Activated CD4-positive, alpha-beta T cell treated with anti-CD3 and anti-CD28 coated beads for 4 hours (primary cell): ENCODE measurements around the gene SLC27A5.
A peak's percentile ranks its signal among the peaks of the same experiment; 100 is the strongest.

Experiments
- DNase-seq, 2 donors: peaks; one replicate each; pipeline ENCODE4 v3.0.0-alpha.2; 2020

SLC27A5 gene

GRCh38 chr19:58511353-58512208 lies at the start of gene SLC27A5:
Gene SLC27A5 (minus strand): TSS chr19:58511992. CDS start chr19:58511955, 37 bp downstream.
- DNase-seq: no peak

GRCh38 chr19:58560921-58561320 lies 49.1 kb upstream of the SLC27A5 start:
- DNase-seq: no peak

- DNase-seq: no peak
Measured at GRCh38 chr19:58560007-58560887, 48.5 kb upstream of the SLC27A5 start.

- peak; percentile 39 to 57 for DNase-seq
Measured at GRCh38 chr19:58559275-58560006, 47.6 kb upstream of the SLC27A5 start.

GRCh38 chr19:58558623-58559274 lies 47.0 kb upstream of the SLC27A5 start:
- DNase-seq: peak; percentile 98 to 99

- DNase-seq: peak; percentile 47 to 64
Measured at GRCh38 chr19:58558066-58558622, 46.4 kb upstream of the SLC27A5 start, which contains the start of gene UBE2M. Gene UBE2M (minus strand): TSS chr19:58558611. CDS start chr19:58558381, 230 bp downstream.

- no peak for DNase-seq
Measured at GRCh38 chr19:58557221-58558065, 45.7 kb upstream of the SLC27A5 start.

- DNase-seq: no peak
Measured at GRCh38 chr19:58556622-58557220, 44.9 kb upstream of the SLC27A5 start.

- DNase-seq: no peak
Measured at GRCh38 chr19:58555920-58556621, 44.3 kb upstream of the SLC27A5 start.

GRCh38 chr19:58555369-58555885 lies 43.6 kb upstream of the SLC27A5 start:
- DNase-seq: no peak

GRCh38 chr19:58554494-58555368 lies 42.9 kb upstream of the SLC27A5 start, which contains the start of gene CHMP2A:
Gene CHMP2A (minus strand): TSS chr19:58555105. CDS start chr19:58554212, 893 bp downstream.
- peak; percentile 97 to 98 for DNase-seq

- no peak for DNase-seq
Measured at GRCh38 chr19:58553799-58554493, 42.2 kb upstream of the SLC27A5 start.

- DNase-seq: no peak
Measured at GRCh38 chr19:58552655-58553054, 40.9 kb upstream of the SLC27A5 start.

- no peak for DNase-seq
Measured at GRCh38 chr19:58551577-58552471, 40.0 kb upstream of the SLC27A5 start.

- DNase-seq: no peak
Measured at GRCh38 chr19:58551123-58551497, 39.3 kb upstream of the SLC27A5 start.

GRCh38 chr19:58550362-58551122 lies 38.8 kb upstream of the SLC27A5 start:
- no peak for DNase-seq
